Left lung (tissue), 10 donors: ENCODE data around the gene OXER1. TPM values are rescaled to one million over a fixed set of nuclear protein-coding genes. Genes with fewer than 3 reads are reported as not detected.

Source experiments
- ATAC-seq: fragments of 200-7000 bp; cut with Tn5 transposase; one replicate; pipeline ENCODE4 v1.9.1; 2020; ENCODE audit warnings: moderate library complexity
- DNase-seq, 4 donors: peaks; one replicate each; pipeline ENCODE4 v3.0.0-alpha.2; 2013 to 2020
- H3K27ac ChIP-seq, 2 donors: fragments of 200-600 bp; sonication (generic) in 1 of 2; one replicate each; pipeline versions ENCODE4 v1.5.0 to v1.8.0; 2020 to 2021
- H3K27me3 ChIP-seq, 2 donors: fragments of 200-600 bp; sonication (generic) in 1 of 2; one replicate each; pipeline versions ENCODE4 v1.5.0 to v1.8.0; 2020 to 2021
- H3K36me3 ChIP-seq, 2 donors: fragments of 200-600 bp; sonication (generic) in 1 of 2; one replicate each; pipeline versions ENCODE4 v1.5.0 to v1.8.0; 2020 to 2021
- H3K4me1 ChIP-seq, 2 donors: fragments of 200-600 bp; one replicate each; pipeline ENCODE4 v1.8.0; 2021
- H3K4me3 ChIP-seq, 2 donors: fragments of 200-600 bp; sonication (generic) in 1 of 2; one replicate each; pipeline versions ENCODE4 v1.5.0 to v1.8.0; 2020 to 2021; ENCODE audit warnings: mild to moderate bottlenecking in 1 of 2
- H3K9me3 ChIP-seq, 2 donors: fragments of 200-600 bp; sonication (generic) in 1 of 2; one replicate each; pipeline versions ENCODE4 v1.5.0 to v1.8.0; 2020 to 2021
- intact Hi-C, 2 donors: fragments of 100-400 bp; cut with DNase I; formaldehyde crosslinking; loops; one replicate each; pipeline versions ENCODE4 v1.11.2 to v1.14.2; 2022
- polyA plus RNA-seq, 6 donors: library from polyadenylated mRNA; unstranded; fragments of 120-200 nt; gene quantifications; one replicate each; pipeline ENCODE4 v1.2.1, GENCODE V29; 2013; ENCODE audit not compliant: insufficient read length in 6 of 6
- total RNA-seq, 2 donors: library from RNA; stranded (reverse); fragmentation: NEBNext Ultra II Directional; extraction: Animal tissue kit (Norgen Biotek cat#: 25700); gene quantifications; one replicate each; pipeline ENCODE4 v1.2.1, GENCODE V29; 2021
- TF ChIP-seq, protein P1 (sequence below), 2 donors: fragments of 200-600 bp; sonication (generic) in 1 of 2; IDR thresholded peaks; one replicate each; pipeline versions ENCODE4 v1.5.0 to v1.8.0; 2021; ENCODE audit warnings: antibody characterized with exemption in 2 of 2
- donor health status: DM: no; HTN: yes; CAD: no.
- donor health status: DM: no; HTN: no; CAD: no.

The OXER1 gene
- total and polyA plus RNA-seq, 8 donors: 1.7 to 9.9 (median 9.0) TPM

- no peak for ATAC-seq
- TF ChIP-seq, protein P1, sequence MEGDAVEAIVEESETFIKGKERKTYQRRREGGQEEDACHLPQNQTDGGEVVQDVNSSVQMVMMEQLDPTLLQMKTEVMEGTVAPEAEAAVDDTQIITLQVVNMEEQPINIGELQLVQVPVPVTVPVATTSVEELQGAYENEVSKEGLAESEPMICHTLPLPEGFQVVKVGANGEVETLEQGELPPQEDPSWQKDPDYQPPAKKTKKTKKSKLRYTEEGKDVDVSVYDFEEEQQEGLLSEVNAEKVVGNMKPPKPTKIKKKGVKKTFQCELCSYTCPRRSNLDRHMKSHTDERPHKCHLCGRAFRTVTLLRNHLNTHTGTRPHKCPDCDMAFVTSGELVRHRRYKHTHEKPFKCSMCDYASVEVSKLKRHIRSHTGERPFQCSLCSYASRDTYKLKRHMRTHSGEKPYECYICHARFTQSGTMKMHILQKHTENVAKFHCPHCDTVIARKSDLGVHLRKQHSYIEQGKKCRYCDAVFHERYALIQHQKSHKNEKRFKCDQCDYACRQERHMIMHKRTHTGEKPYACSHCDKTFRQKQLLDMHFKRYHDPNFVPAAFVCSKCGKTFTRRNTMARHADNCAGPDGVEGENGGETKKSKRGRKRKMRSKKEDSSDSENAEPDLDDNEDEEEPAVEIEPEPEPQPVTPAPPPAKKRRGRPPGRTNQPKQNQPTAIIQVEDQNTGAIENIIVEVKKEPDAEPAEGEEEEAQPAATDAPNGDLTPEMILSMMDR (IDR thresholded peaks at IDR 0.05): no peak
- Histone ChIP-seq H3K27ac (peak overlapping the region in 1 of 2 donors; percentile 7), H3K27me3 (peaks cover 0 to 11% of the 10 kb centered on the region in 2 donors), H3K36me3 (no peaks in the 10 kb centered on the region), H3K4me3 (no peak overlapping the region), H3K4me1 (peaks cover 0 to 20% of the 10 kb centered on the region in 2 donors), H3K9me3 (no peaks in the 10 kb centered on the region)
- intact Hi-C loops: no loop called here
- DNase-seq: peak in 1 of 4 donors; percentile 57
Measured at GRCh38 chr2:42794271-42795046, 30.5 kb upstream of the OXER1 start.

- Histone ChIP-seq H3K36me3 (no peaks in the 10 kb centered on the region), H3K27me3 (peaks cover 0 to 11% of the 10 kb centered on the region in 2 donors), H3K9me3 (no peaks in the 10 kb centered on the region), H3K27ac (peak overlapping the region; percentile 78 to 89), H3K4me3 (peak overlapping the region; percentile 51 to 73), H3K4me1 (peaks cover 0 to 20% of the 10 kb centered on the region in 2 donors)
- TF ChIP-seq, protein P1 (IDR thresholded peaks at IDR 0.05): no peak
- peak in 2 of 4 donors; percentile 55 to 65 for DNase-seq
- intact Hi-C loops: no loop called here
- no peak for ATAC-seq
Measured at GRCh38 chr2:42793334-42794270, 29.7 kb upstream of the OXER1 start.

DNA sequence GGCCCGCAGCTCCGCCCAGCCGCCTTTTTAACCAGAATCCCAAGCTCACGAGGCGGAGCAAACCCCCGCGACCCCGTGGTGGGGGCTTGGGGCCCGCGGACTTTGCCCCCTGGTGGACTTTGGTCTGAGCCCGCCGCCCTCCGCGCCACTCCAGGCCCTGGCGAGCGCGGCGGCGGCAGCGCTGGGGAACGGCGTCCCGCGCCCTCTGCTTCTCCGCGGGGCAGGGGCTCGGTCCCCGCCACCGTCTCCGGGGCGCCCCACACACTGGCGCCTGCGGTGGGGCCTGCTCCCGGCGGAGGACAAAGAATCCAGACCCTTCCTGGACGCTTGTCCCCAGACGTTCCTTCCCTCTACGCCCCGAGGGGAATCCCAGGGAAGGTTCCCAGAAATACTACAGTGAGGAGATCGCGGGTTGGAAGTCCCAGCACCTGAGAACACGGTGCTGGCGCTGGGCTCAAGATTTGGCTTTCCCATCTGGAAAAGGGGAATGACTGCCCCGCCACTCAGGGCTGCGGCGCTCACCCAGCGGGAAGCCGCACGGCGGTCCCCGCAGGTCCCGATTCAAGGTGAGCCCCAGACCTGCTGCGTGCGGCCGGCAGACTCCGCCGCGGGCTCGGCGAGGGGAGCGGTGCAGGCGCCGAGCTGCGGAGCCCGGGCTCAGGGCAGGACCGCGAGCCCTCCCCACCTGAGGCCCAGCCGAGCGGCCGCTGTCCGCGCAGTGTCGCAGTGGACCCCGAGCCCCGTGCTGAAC, 28.8 kb upstream of the OXER1 start, which contains the start of gene HAAO:
Gene HAAO (minus strand): TSS at position 1 of the 751 bp plus-strand sequence. CDS start 47 bp downstream, outside the sequence.
- no peaks in the 10 kb centered on the region for H3K9me3 ChIP-seq
- no peaks in the 10 kb centered on the region for H3K36me3 ChIP-seq
- peak within 1 kb of the TSS; percentile 78 to 89 for H3K27ac ChIP-seq
- peak in 3 of 4 donors; percentile 70 to 88 (median 78) for DNase-seq
- peak within 1 kb of the TSS; percentile 51 to 73 for H3K4me3 ChIP-seq
- peak; percentile 76 for ATAC-seq
- peaks cover 0 to 20% of the 10 kb centered on the region in 2 donors for H3K4me1 ChIP-seq
- TF ChIP-seq, protein P1 (IDR thresholded peaks at IDR 0.05): peak in 1 of 2 donors; percentile 8
- peaks cover 0 to 11% of the 10 kb centered on the region in 2 donors for H3K27me3 ChIP-seq
- intact Hi-C loops: no loop called here

- H3K36me3 ChIP-seq: no peaks in the 10 kb centered on the region
- H3K4me1 ChIP-seq: peaks cover 0 to 20% of the 10 kb centered on the region in 2 donors
- ATAC-seq (peak; percentile 73), DNase-seq (peak in 1 of 4 donors; percentile 47)
- H3K27ac ChIP-seq: peak overlapping the region; percentile 78 to 89
- TF ChIP-seq, protein P1 (IDR thresholded peaks at IDR 0.05): no peak
- H3K4me3 ChIP-seq: peak overlapping the region; percentile 51 to 73
- H3K27me3 ChIP-seq: peaks cover 0 to 11% of the 10 kb centered on the region in 2 donors
- no peaks in the 10 kb centered on the region for H3K9me3 ChIP-seq
- intact Hi-C loops: no loop called here
Measured at GRCh38 chr2:42792087-42792582, 28.2 kb upstream of the OXER1 start.
